Right atrium auricular region (tissue), 2 donors: Measurements from ENCODE around the gene VRK1. TPM values are rescaled to one million over a fixed set of nuclear protein-coding genes. Genes with fewer than 3 reads are reported as not detected.

Experiments used
- DNase-seq: peaks from one replicate; pipeline ENCODE4 v3.0.0-alpha.2; 2019; ENCODE audit warnings: low spot score
- H3K27ac ChIP-seq, 2 donors: fragments of 200-600 bp; sonication (generic); 1 replicate in 1 of 2; 2 replicates in 1 of 2; pipeline ENCODE4 v1.5.1; 2016 to 2019
- H3K27me3 ChIP-seq, 2 donors: fragments of 200-600 bp; sonication (generic); one replicate each; pipeline versions ENCODE4 v1.5.1 to v1.6.0; 2017 to 2019
- H3K36me3 ChIP-seq: fragments of 200-600 bp; sonication (generic); one replicate; pipeline ENCODE4 v1.5.1; 2016
- H3K4me1 ChIP-seq, 2 donors: fragments of 200-600 bp; sonication (generic); one replicate each; pipeline versions ENCODE4 v1.5.1 to v1.6.0; 2017 to 2019
- H3K4me3 ChIP-seq, 2 donors: fragments of 200-600 bp; sonication (generic); 1 replicate in 1 of 2; 2 replicates in 1 of 2; pipeline ENCODE4 v1.5.1; 2017 to 2019; ENCODE audit warnings: mild to moderate bottlenecking in 1 of 2, moderate library complexity in 1 of 2
- H3K9me3 ChIP-seq, 2 donors: fragments of 200-600 bp; sonication (generic); one replicate each; pipeline ENCODE4 v1.5.1; 2019
- total RNA-seq, 2 donors: library from RNA; depleted of rRNA; stranded (reverse); fragments of >200 nt; gene quantifications; one replicate each; pipeline ENCODE4 v1.1.0, GENCODE V29; 2016
- TF ChIP-seq, protein P1 (sequence below), 2 donors: fragments of 200-600 bp; sonication (generic); IDR thresholded peaks; one replicate each; pipeline ENCODE4 v1.5.1; 2019; ENCODE audit warnings: antibody characterized with exemption in 2 of 2

Gene VRK1
- total RNA-seq, 2 donors from 2014 or later = 8.7 to 10.0 TPM

GRCh38 chr14:96839251-96839650 lies 42.1 kb downstream of the VRK1 start:
- H3K9me3 ChIP-seq = no peaks in the 10 kb centered on the region
- no peaks in the 10 kb centered on the region for H3K27me3 ChIP-seq
- no peak overlapping the region for H3K4me3 ChIP-seq
- TF ChIP-seq, protein P1, sequence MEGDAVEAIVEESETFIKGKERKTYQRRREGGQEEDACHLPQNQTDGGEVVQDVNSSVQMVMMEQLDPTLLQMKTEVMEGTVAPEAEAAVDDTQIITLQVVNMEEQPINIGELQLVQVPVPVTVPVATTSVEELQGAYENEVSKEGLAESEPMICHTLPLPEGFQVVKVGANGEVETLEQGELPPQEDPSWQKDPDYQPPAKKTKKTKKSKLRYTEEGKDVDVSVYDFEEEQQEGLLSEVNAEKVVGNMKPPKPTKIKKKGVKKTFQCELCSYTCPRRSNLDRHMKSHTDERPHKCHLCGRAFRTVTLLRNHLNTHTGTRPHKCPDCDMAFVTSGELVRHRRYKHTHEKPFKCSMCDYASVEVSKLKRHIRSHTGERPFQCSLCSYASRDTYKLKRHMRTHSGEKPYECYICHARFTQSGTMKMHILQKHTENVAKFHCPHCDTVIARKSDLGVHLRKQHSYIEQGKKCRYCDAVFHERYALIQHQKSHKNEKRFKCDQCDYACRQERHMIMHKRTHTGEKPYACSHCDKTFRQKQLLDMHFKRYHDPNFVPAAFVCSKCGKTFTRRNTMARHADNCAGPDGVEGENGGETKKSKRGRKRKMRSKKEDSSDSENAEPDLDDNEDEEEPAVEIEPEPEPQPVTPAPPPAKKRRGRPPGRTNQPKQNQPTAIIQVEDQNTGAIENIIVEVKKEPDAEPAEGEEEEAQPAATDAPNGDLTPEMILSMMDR (IDR thresholded peaks at IDR 0.05) = no peak
- no peaks in the 10 kb centered on the region for H3K4me1 ChIP-seq
- no peak overlapping the region for H3K27ac ChIP-seq
- DNase-seq = no peak
- H3K36me3 ChIP-seq = no peaks in the 10 kb centered on the region

GRCh38 chr14:96843137-96843536 lies 46.0 kb downstream of the VRK1 start:
- no peaks in the 10 kb centered on the region for H3K4me1 ChIP-seq
- no peak overlapping the region for H3K4me3 ChIP-seq
- H3K36me3 ChIP-seq = no peaks in the 10 kb centered on the region
- DNase-seq = no peak
- H3K27ac ChIP-seq = no peak overlapping the region
- no peaks in the 10 kb centered on the region for H3K27me3 ChIP-seq
- no peaks in the 10 kb centered on the region for H3K9me3 ChIP-seq
- TF ChIP-seq, protein P1 (IDR thresholded peaks at IDR 0.05) = no peak

DNA sequence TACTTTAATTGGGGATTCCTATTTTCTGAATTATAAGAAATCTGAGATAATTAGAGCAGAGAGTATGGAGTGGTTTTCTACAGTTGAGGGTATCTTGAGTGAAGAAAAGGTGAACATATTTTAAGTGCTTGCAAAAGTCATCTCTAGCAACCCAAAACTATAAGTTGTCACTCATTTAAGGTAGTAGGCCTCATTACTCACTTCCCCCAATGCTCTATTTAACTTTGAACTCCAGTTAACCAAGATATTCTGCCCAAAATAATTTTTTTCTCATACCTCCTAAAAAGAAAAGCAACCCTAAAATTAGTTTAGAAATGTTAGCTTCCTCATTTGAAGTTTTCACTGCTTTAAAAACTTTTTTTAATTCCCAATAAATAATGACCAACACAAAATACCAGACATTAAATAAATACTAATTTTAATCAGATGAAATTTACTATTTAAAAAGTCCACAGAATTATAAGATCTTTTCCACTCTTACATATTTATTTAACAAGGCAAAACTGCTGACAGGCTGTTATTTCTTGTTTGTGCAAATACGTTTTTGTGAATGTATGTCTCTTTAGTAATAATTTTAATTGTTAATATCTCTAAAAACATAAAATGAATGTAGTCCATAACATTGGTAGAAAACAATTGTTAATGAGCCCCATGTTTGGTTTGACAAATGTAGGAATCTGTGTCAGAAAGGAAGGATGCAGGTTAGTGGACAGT lies 47.8 kb downstream of the VRK1 start:
- Histone ChIP-seq H3K27ac (no peak overlapping the region), H3K27me3 (no peaks in the 10 kb centered on the region), H3K4me3 (no peak overlapping the region), H3K4me1 (no peaks in the 10 kb centered on the region), H3K36me3 (no peaks in the 10 kb centered on the region), H3K9me3 (no peaks in the 10 kb centered on the region)
- TF ChIP-seq, protein P1 (IDR thresholded peaks at IDR 0.05) = no peak
- DNase-seq = no peak

DNA sequence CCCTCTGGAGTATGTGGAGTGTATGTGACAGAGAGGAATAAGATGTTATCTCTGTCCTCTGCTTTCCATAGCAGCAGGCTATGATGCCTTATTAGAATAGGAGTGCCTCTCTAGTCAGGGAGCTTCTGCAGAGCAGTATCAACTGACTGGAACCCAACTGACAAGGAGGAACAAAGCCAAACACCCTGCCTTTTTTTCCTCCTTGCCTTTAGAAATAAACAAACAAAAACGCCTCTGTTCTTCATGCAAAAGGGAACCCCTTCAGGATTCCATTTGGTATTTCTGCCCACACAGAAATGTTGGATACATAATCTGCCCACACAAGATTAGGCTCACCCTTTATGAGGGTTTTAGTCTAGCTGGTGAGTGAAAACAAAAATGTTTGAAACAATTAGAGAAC lies 50.3 kb downstream of the VRK1 start:
- Histone ChIP-seq H3K36me3 (no peaks in the 10 kb centered on the region), H3K27me3 (no peaks in the 10 kb centered on the region), H3K9me3 (no peaks in the 10 kb centered on the region), H3K4me3 (no peak overlapping the region), H3K27ac (no peak overlapping the region), H3K4me1 (no peaks in the 10 kb centered on the region)
- TF ChIP-seq, protein P1 (IDR thresholded peaks at IDR 0.05) = no peak
- DNase-seq = no peak

- Histone ChIP-seq H3K4me3 (no peak overlapping the region), H3K27me3 (no peaks in the 10 kb centered on the region), H3K9me3 (no peaks in the 10 kb centered on the region), H3K27ac (no peak overlapping the region), H3K4me1 (no peaks in the 10 kb centered on the region), H3K36me3 (no peaks in the 10 kb centered on the region)
- TF ChIP-seq, protein P1 (IDR thresholded peaks at IDR 0.05) = no peak
- DNase-seq = no peak
Observed at GRCh38 chr14:96848011-96848410, 50.8 kb downstream of the VRK1 start.

DNA sequence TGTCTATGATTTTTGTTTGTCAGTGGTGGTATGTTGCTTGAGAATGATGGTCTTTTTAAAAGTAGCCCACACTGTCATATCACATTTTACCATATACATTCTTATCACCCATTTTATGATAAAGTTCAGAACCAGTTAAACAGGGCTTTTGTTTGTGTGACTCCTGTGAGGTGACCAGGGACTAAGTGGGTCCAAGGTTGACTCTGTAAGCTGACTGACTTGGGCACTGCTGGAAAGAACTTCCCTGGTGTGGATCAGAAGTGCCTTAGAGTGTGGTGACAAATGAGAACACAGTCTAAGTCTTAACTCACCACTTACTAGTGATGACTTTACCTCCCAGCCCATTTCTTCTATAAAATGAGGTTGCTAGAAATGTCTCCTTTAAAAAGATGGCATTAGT lies 52.6 kb downstream of the VRK1 start:
- Histone ChIP-seq H3K9me3 (no peaks in the 10 kb centered on the region), H3K4me1 (no peaks in the 10 kb centered on the region), H3K4me3 (no peak overlapping the region), H3K27me3 (no peaks in the 10 kb centered on the region), H3K27ac (no peak overlapping the region), H3K36me3 (no peaks in the 10 kb centered on the region)
- TF ChIP-seq, protein P1 (IDR thresholded peaks at IDR 0.05) = no peak
- DNase-seq = no peak
